Ascending aorta (tissue), 2 donors: Measurements from ENCODE around the gene KRT2. TPM values are rescaled to one million over a fixed set of nuclear protein-coding genes. Genes with fewer than 3 reads are reported as not detected.

ENCODE experiments used
- DNase-seq, 2 donors: peaks; one replicate each; pipeline ENCODE4 v3.0.0-alpha.2; 2019; ENCODE audit warnings: low spot score in 2 of 2
- H3K27ac ChIP-seq, 2 donors: fragments of 200-600 bp; sonication (generic); one replicate each; pipeline ENCODE4 v1.5.1; 2016 to 2017; ENCODE audit warnings: mild to moderate bottlenecking in 1 of 2
- H3K27me3 ChIP-seq: fragments of 200-600 bp; sonication (generic); one replicate; pipeline ENCODE4 v1.5.1; 2017
- H3K36me3 ChIP-seq, 2 donors: fragments of 200-600 bp; sonication (generic); one replicate each; pipeline ENCODE4 v1.5.1; 2016
- H3K4me1 ChIP-seq, 2 donors: fragments of 200-600 bp; sonication (generic); one replicate each; pipeline ENCODE4 v1.5.1; 2016 to 2017; ENCODE audit warnings: mild to moderate bottlenecking in 1 of 2
- H3K4me3 ChIP-seq, 2 donors: fragments of 200-600 bp; sonication (generic); one replicate each; pipeline ENCODE4 v1.5.1; 2016 to 2017; ENCODE audit warnings: mild to moderate bottlenecking in 1 of 2
- H3K9me3 ChIP-seq, 2 donors: fragments of 200-600 bp; sonication (generic); one replicate each; pipeline ENCODE4 v1.5.1; 2016
- intact Hi-C: fragments of 100-400 bp; cut with DNase I; formaldehyde crosslinking; loops from one replicate; pipeline ENCODE4 v1.15.1; 2023
- total RNA-seq: library from RNA; depleted of rRNA; stranded (reverse); fragments of >200 nt; gene quantifications from one replicate; pipeline ENCODE4 v1.1.0, GENCODE V29; 2016
- TF ChIP-seq, protein P1 (sequence below), 3 experiments: fragments of 200-600 bp in 2 of 3; fragments of 450-650 bp in 1 of 3; sonication (generic) in 2 of 3; IDR thresholded peaks; one replicate each; pipeline ENCODE4 v1.5.1; 2016 to 2019; ENCODE audit warnings: antibody characterized with exemption in 3 of 3, mild to moderate bottlenecking in 1 of 3, moderate library complexity in 1 of 3

The KRT2 gene
- total RNA-seq, 1 donor from 2014 or later: not detected

DNA sequence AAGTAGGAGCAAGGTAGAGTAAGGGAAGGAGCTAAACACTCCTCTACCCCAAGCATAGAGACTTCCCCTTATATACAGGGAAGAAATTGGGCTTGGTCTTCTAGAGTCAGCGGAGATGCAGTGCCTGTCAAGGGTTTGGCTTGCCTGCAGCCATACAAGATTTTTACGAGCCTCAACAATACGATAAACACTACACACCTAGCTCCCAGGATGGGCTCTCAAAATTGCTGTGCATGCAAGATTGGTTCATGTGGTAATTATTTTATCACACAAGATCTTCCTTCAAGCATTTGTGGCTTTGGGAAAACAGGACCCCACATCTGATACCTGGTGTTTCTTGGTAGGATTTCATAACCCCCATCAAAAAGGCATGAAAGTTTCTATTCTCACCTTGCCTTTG, 28.4 kb upstream of the KRT2 start, which contains the start of gene KRT1:
Gene KRT1 (minus strand): TSS at position 45 of the 400 bp plus-strand sequence. CDS start 59 bp downstream, outside the sequence.
- Histone ChIP-seq H3K27ac (no peak within 1 kb of the TSS), H3K36me3 (no peaks in the 10 kb centered on the region), H3K4me3 (no peak within 1 kb of the TSS), H3K4me1 (no peaks in the 10 kb centered on the region), H3K27me3 (no peaks in the 10 kb centered on the region), H3K9me3 (no peaks in the 10 kb centered on the region)
- TF ChIP-seq, protein P1, sequence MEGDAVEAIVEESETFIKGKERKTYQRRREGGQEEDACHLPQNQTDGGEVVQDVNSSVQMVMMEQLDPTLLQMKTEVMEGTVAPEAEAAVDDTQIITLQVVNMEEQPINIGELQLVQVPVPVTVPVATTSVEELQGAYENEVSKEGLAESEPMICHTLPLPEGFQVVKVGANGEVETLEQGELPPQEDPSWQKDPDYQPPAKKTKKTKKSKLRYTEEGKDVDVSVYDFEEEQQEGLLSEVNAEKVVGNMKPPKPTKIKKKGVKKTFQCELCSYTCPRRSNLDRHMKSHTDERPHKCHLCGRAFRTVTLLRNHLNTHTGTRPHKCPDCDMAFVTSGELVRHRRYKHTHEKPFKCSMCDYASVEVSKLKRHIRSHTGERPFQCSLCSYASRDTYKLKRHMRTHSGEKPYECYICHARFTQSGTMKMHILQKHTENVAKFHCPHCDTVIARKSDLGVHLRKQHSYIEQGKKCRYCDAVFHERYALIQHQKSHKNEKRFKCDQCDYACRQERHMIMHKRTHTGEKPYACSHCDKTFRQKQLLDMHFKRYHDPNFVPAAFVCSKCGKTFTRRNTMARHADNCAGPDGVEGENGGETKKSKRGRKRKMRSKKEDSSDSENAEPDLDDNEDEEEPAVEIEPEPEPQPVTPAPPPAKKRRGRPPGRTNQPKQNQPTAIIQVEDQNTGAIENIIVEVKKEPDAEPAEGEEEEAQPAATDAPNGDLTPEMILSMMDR (IDR thresholded peaks at IDR 0.05): no peak
- DNase-seq: no peak
- intact Hi-C loops: no loop called here

DNA sequence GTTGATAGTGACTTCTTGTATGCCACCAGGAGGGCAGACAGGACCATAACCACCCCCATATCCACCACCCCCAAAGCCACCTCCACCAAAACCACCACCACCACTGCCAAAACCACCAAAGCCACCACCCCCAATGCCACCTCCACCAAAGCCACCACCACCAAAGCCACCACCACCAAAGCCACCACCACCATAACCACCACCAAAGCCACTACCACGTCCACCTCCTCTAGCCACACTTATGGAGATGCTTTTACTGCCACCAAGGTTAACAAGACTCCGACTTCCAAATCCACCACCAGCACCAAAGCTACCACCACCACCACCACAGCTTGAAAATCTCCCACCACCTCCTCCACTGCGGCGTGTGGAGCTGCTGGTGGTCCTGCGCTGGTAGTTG, 27.9 kb upstream of the KRT2 start:
- TF ChIP-seq, protein P1 (IDR thresholded peaks at IDR 0.05): no peak

DNA sequence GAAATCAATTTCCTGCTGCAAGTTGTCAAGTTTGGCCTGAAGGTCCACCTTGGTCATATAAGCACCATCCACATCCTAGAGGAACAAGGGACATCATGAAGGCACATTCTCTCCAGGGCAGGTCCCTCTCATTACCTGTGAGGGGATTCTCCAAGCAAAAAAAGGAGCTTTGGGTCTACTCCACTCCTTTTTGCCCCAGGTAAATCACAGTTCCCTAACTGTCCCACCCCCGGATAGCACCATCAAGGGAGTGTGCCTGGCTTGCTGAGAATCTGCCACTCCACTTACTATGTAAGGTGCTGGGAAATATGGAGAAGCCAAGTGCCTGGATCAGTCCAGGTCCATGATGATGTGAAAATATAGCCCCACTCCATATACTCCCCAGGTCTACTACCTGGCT, 25.7 kb upstream of the KRT2 start:
- no peaks in the 10 kb centered on the region for H3K9me3 ChIP-seq
- no peak overlapping the region for H3K4me3 ChIP-seq
- H3K36me3 ChIP-seq: no peaks in the 10 kb centered on the region
- no peaks in the 10 kb centered on the region for H3K4me1 ChIP-seq
- H3K27ac ChIP-seq: no peak overlapping the region
- H3K27me3 ChIP-seq: no peaks in the 10 kb centered on the region
- TF ChIP-seq, protein P1 (IDR thresholded peaks at IDR 0.05): no peak
- intact Hi-C loops: no loop called here
- no peak for DNase-seq

More for the DNA sequence above, 27.9 kb upstream of the KRT2 start:
- Histone ChIP-seq H3K9me3 (no peaks in the 10 kb centered on the region), H3K36me3 (no peaks in the 10 kb centered on the region), H3K27me3 (no peaks in the 10 kb centered on the region), H3K27ac (no peak overlapping the region), H3K4me1 (no peaks in the 10 kb centered on the region), H3K4me3 (no peak overlapping the region)
- intact Hi-C loops: no loop called here
- no peak for DNase-seq

DNA sequence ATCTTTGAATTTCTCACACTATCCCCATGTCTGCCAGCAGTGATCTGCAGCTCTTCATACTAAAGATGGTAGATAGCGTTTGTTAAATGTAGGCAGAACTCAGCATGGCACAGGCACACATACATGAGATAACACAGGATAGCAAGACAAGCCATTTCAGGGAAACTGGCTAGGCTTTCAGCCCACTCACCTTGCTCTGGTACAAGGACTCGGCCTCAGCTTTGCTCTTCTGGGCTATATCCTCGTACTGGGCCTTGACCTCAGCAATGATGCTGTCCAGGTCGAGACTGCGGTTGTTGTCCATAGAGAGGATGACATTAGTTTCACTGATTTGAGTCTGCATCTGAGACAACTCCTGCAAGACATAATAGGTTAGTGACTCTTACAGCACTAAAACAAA, 25.1 kb upstream of the KRT2 start:
- TF ChIP-seq, protein P1 (IDR thresholded peaks at IDR 0.05): no peak
- H3K27ac ChIP-seq: no peak overlapping the region
- no peaks in the 10 kb centered on the region for H3K27me3 ChIP-seq
- H3K4me3 ChIP-seq: no peak overlapping the region
- no peaks in the 10 kb centered on the region for H3K9me3 ChIP-seq
- DNase-seq: no peak
- no peaks in the 10 kb centered on the region for H3K4me1 ChIP-seq
- intact Hi-C loops: no loop called here
- no peaks in the 10 kb centered on the region for H3K36me3 ChIP-seq

DNA sequence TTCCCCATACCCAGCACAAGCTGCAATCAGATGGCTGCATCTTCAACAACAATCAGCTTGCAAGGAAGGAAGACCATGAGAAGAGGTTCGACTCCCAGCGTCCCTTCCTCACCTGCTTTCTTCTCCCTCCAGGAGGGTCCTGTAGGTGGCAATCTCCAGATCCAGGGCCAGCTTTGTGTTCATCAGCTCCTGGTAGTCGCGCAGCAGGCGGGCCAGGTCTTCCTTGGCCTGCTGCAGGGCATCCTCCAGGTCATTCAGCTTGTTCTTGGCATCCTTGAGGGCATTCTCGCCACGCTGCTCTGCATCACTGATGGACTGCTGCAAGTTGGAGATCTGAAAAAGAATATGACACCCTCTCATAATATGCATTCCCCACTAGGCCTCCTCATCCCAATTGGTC, 24.2 kb upstream of the KRT2 start:
- Histone ChIP-seq H3K27ac (no peak overlapping the region), H3K9me3 (no peaks in the 10 kb centered on the region), H3K4me1 (no peaks in the 10 kb centered on the region), H3K27me3 (no peaks in the 10 kb centered on the region), H3K36me3 (no peaks in the 10 kb centered on the region), H3K4me3 (no peak overlapping the region)
- DNase-seq: no peak
- intact Hi-C loops: no loop called here
- TF ChIP-seq, protein P1 (IDR thresholded peaks at IDR 0.05): no peak

DNA sequence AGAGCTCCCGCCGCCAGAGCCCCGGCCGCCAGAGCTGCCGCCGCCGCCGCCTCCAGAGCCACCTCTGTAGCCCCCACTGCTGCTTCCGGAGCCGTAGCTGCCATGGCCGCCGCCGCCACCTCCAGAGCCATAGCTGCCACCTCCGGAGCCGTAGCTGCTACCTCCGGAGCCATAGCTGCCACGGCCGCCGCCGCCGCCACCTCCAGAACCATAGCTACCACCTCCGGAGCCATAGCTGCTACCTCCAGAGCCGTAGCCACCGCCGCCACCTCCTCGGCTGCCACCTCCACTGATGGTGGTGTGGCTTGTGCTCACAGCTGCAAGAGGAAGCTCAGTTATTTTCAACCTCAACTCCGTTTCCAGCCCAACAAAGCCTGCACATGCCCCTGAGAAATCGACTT, 23.3 kb upstream of the KRT2 start:
- DNase-seq: no peak

More for the DNA sequence above, 23.3 kb upstream of the KRT2 start:
- H3K4me3 ChIP-seq: no peak overlapping the region
- intact Hi-C loops: no loop called here
- no peak overlapping the region for H3K27ac ChIP-seq
- H3K4me1 ChIP-seq: no peaks in the 10 kb centered on the region
- H3K9me3 ChIP-seq: no peaks in the 10 kb centered on the region
- no peaks in the 10 kb centered on the region for H3K36me3 ChIP-seq
- TF ChIP-seq, protein P1 (IDR thresholded peaks at IDR 0.05): no peak
- no peaks in the 10 kb centered on the region for H3K27me3 ChIP-seq
